Measurements from ENCODE around the gene GADD45A. TPM values are rescaled to one million over a fixed set of nuclear protein-coding genes. Genes with fewer than 3 reads are reported as not detected.

The GADD45A gene
- total RNA-seq, 2 donors from 2014 or later, result 48.0 to 52.4 TPM

GRCh38 chr1:67642629-67643028 lies 42.4 kb upstream of the GADD45A start:
- Mint-ChIP-seq H3K9me3 (no peaks in the 10 kb centered on the region), H3K4me3 (no peak overlapping the region), H3K4me1 (peaks cover 5% of the 10 kb centered on the region), H3K36me3 (ENCODE audit: low read depth) (no peaks in the 10 kb centered on the region), H3K27me3 (ENCODE audit: insufficient read depth) (no peaks in the 10 kb centered on the region), H3K27ac (no peak overlapping the region)
- WGBS, 2 experiments (ENCODE audit: insufficient coverage in 1 of 2, insufficient read length in 1 of 2), result 50 to 75% methylated on average over 9 of the region's 9 CpGs
- H3K36me3 ChIP-seq (ENCODE audit: control insufficient read depth, insufficient read depth, low read length), result no peaks in the 10 kb centered on the region
- H3K4me1 ChIP-seq (ENCODE audit: control insufficient read depth, insufficient read depth, low read length), result peaks cover 5% of the 10 kb centered on the region
- no peak overlapping the region for H3K27ac ChIP-seq (ENCODE audit: low read depth, low read length)
- no peak for DNase-seq
- no peaks in the 10 kb centered on the region for H3K9me3 ChIP-seq (ENCODE audit: control insufficient read depth, low read length)
- no peak for TF ChIP-seq CTCF (conservative IDR thresholded peaks at IDR 0.05)
- no peak overlapping the region for H3K9ac ChIP-seq (ENCODE audit: extremely low read depth, low read length, poor library complexity, severe bottlenecking)
- H3K4me3 ChIP-seq (ENCODE audit: low read length), result no peak overlapping the region
- no peaks in the 10 kb centered on the region for H3K27me3 ChIP-seq (ENCODE audit: control insufficient read depth, insufficient read depth, low read length, poor library complexity, severe bottlenecking)

- Mint-ChIP-seq H3K4me1 (peaks cover 4% of the 10 kb centered on the region), H3K36me3 (ENCODE audit: low read depth) (no peaks in the 10 kb centered on the region), H3K27ac (no peak overlapping the region), H3K9me3 (no peaks in the 10 kb centered on the region), H3K27me3 (ENCODE audit: insufficient read depth) (no peaks in the 10 kb centered on the region), H3K4me3 (no peak overlapping the region)
- Histone ChIP-seq H3K4me3 (ENCODE audit: low read length) (no peak overlapping the region), H3K36me3 (ENCODE audit: control insufficient read depth, insufficient read depth, low read length) (no peaks in the 10 kb centered on the region), H3K4me1 (ENCODE audit: control insufficient read depth, insufficient read depth, low read length) (peaks cover 5% of the 10 kb centered on the region), H3K27ac (ENCODE audit: low read depth, low read length) (no peak overlapping the region), H3K27me3 (ENCODE audit: control insufficient read depth, insufficient read depth, low read length, poor library complexity, severe bottlenecking) (no peaks in the 10 kb centered on the region), H3K9me3 (ENCODE audit: control insufficient read depth, low read length) (no peaks in the 10 kb centered on the region), H3K9ac (ENCODE audit: extremely low read depth, low read length, poor library complexity, severe bottlenecking) (no peak overlapping the region)
- no peak for DNase-seq
- WGBS, 2 experiments (ENCODE audit: insufficient coverage in 1 of 2, insufficient read length in 1 of 2), result 83 to 97% methylated on average over 3 of the region's 3 CpGs
- no peak for TF ChIP-seq CTCF (conservative IDR thresholded peaks at IDR 0.05)
Measured at GRCh38 chr1:67644566-67644965, 40.4 kb upstream of the GADD45A start.

- TF ChIP-seq CTCF (conservative IDR thresholded peaks at IDR 0.05), result no peak
- Mint-ChIP-seq H3K27ac (no peak overlapping the region), H3K4me1 (peaks cover 4% of the 10 kb centered on the region), H3K36me3 (ENCODE audit: low read depth) (no peaks in the 10 kb centered on the region), H3K9me3 (no peaks in the 10 kb centered on the region), H3K27me3 (ENCODE audit: insufficient read depth) (no peaks in the 10 kb centered on the region), H3K4me3 (no peak overlapping the region)
- Histone ChIP-seq H3K4me3 (ENCODE audit: low read length) (no peak overlapping the region), H3K9me3 (ENCODE audit: control insufficient read depth, low read length) (no peaks in the 10 kb centered on the region), H3K4me1 (ENCODE audit: control insufficient read depth, insufficient read depth, low read length) (peaks cover 5% of the 10 kb centered on the region), H3K27ac (ENCODE audit: low read depth, low read length) (peak overlapping the region; percentile 94), H3K36me3 (ENCODE audit: control insufficient read depth, insufficient read depth, low read length) (no peaks in the 10 kb centered on the region), H3K9ac (ENCODE audit: extremely low read depth, low read length, poor library complexity, severe bottlenecking) (no peak overlapping the region), H3K27me3 (ENCODE audit: control insufficient read depth, insufficient read depth, low read length, poor library complexity, severe bottlenecking) (no peaks in the 10 kb centered on the region)
- no peak for DNase-seq
- 66 to 96% methylated on average over 2 to 3 of the region's 3 CpGs for WGBS, 2 experiments (ENCODE audit: insufficient coverage in 1 of 2, insufficient read length in 1 of 2)
Measured at GRCh38 chr1:67645495-67646144, 39.4 kb upstream of the GADD45A start.
